Ovary (tissue), 3 donors: ENCODE data around the gene PTCHD4.

Experiments used
- CTCF ChIP-seq, 3 donors: fragments of 450-650 bp in 2 of 3; fragments of 200-600 bp in 1 of 3; IDR thresholded peaks; one replicate each; pipeline versions ENCODE4 v1.5.1 to v1.8.0; 2016 to 2022; ENCODE audit warnings: antibody characterized with exemption in 3 of 3, mild to moderate bottlenecking in 1 of 3
- POLR2A ChIP-seq: fragments of 450-650 bp; IDR thresholded peaks from one replicate; pipeline ENCODE4 v1.6.1; 2017; ENCODE audit warnings: antibody characterized with exemption, mild to moderate bottlenecking, moderate library complexity
- donor health status: DM: no; HTN: no; CAD: no.

GRCh38 chr6:48111143-48111506, at the start of gene PTCHD4:
- TF ChIP-seq POLR2A (no peak), CTCF (IDR thresholded peaks at IDR 0.05) (no peak)
